Stimulated activated effector memory CD8-positive, alpha-beta T cell treated with anti-CD3 and anti-CD28 coated beads, Interleukin-12 subunit alpha, Interleukin-12 subunit beta, amount 100 ng/mL, for 72 hours (primary cell): ENCODE results near the gene SMIM35.

Experiments used
- ATAC-seq: fragments of 150-1000 bp; cut with Tn5 transposase; 2 replicates; pipeline ENCODE4 v1.10.0; 2021
- DNase-seq, 2 donors: peaks; one replicate each; pipeline ENCODE4 v3.0.0; 2021 to 2022; ENCODE audit warnings: low spot score in 2 of 2
- H3K27ac Mint-ChIP-seq: one replicate; pipeline ENCODE4 v1.8.0; 2022; ENCODE audit warnings: mild to moderate bottlenecking, mixed read lengths
- H3K36me3 Mint-ChIP-seq: one replicate; pipeline ENCODE4 v1.8.0; 2022; ENCODE audit warnings: mild to moderate bottlenecking, mixed read lengths
- H3K4me1 Mint-ChIP-seq: one replicate; pipeline ENCODE4 v1.8.0; 2022; ENCODE audit warnings: mixed read lengths
- H3K4me3 Mint-ChIP-seq: one replicate; pipeline ENCODE4 v1.8.0; 2022; ENCODE audit warnings: mild to moderate bottlenecking, mixed read lengths
- H3K9me3 Mint-ChIP-seq: one replicate; pipeline ENCODE4 v1.8.0; 2022; ENCODE audit warnings: mixed read lengths

The SMIM35 gene

DNA sequence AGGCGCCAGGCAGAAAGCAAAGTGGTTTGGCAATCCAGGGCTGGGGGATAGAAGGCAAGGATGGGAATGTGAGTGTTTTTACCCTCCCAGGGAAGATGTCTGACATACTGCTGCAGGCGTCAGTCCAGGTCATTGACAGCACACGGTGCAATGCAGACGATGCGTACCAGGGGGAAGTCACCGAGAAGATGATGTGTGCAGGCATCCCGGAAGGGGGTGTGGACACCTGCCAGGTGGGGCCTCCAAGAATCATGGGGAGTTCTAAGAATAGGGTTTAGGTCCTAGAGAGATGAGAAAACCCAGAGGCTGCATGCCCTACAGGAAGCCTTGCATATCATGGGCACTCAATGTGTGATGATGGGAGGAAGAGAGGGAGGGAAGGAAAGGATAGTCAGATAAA, 28.3 kb upstream of the SMIM35 start:
- Mint-ChIP-seq H3K4me1 (peaks cover 32% of the 10 kb centered on the region), H3K36me3 (no peaks in the 10 kb centered on the region), H3K27ac (no peak overlapping the region), H3K4me3 (no peak overlapping the region), H3K9me3 (no peaks in the 10 kb centered on the region)
- ATAC-seq (no peak), DNase-seq (no peak)

DNA sequence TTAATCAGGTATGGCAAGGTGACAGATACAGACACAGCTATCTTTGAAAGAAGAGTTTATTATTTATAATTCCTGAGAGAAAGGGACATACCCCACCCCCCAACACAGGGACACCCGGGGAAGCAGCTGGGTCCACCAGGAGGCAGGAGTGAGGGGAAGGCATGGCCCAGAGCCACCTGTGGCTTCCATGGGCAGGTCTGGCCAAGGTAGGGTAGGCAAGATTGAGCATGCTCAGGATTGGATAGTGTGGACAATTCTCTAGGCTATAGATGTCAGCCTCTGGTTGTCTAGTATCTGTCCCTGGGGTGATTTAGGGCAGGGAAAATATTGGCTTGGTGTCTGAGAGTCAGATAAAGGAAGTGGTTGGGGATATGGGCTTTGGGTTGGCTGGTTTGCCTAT, 27.5 kb upstream of the SMIM35 start:
- no peak for ATAC-seq
- Mint-ChIP-seq H3K4me1 (peaks cover 32% of the 10 kb centered on the region), H3K27ac (no peak overlapping the region), H3K36me3 (no peaks in the 10 kb centered on the region), H3K4me3 (no peak overlapping the region), H3K9me3 (no peaks in the 10 kb centered on the region)
- no peak for DNase-seq

GRCh38 chr11:118112711-118113430, 26.1 kb upstream of the SMIM35 start:
- no peak overlapping the region for H3K27ac Mint-ChIP-seq
- no peaks in the 10 kb centered on the region for H3K9me3 Mint-ChIP-seq
- ATAC-seq (no peak), DNase-seq (no peak)
- no peak overlapping the region for H3K4me3 Mint-ChIP-seq
- peaks cover 25% of the 10 kb centered on the region for H3K4me1 Mint-ChIP-seq
- H3K36me3 Mint-ChIP-seq = no peaks in the 10 kb centered on the region

DNA sequence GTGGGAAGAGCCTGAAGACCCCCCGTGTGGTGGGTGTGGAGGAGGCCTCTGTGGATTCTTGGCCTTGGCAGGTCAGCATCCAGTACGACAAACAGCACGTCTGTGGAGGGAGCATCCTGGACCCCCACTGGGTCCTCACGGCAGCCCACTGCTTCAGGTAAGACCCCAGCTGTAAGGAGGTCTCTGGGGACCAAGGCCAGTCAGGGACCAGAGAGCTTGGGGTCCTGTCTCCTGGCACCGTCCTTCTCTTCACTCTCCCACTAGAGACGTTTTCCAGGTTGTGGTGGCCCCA, 24.9 kb upstream of the SMIM35 start:
- Mint-ChIP-seq H3K4me3 (no peak overlapping the region), H3K36me3 (no peaks in the 10 kb centered on the region), H3K27ac (peak overlapping the region; percentile 61), H3K4me1 (peaks cover 13% of the 10 kb centered on the region), H3K9me3 (no peaks in the 10 kb centered on the region)
- no peak for DNase-seq
- no peak for ATAC-seq

- peak overlapping the region; percentile 61 for H3K27ac Mint-ChIP-seq
Measured at GRCh38 chr11:118111019-118111743, 24.4 kb upstream of the SMIM35 start.

GRCh38 chr11:118109231-118109630, 22.5 kb upstream of the SMIM35 start:
- Mint-ChIP-seq H3K4me3 (no peak overlapping the region), H3K9me3 (no peaks in the 10 kb centered on the region), H3K27ac (no peak overlapping the region), H3K36me3 (no peaks in the 10 kb centered on the region), H3K4me1 (peaks cover 3% of the 10 kb centered on the region)
- no peak for ATAC-seq
- DNase-seq = no peak

More at GRCh38 chr11:118111019-118111743, 24.4 kb upstream of the SMIM35 start:
- Mint-ChIP-seq H3K9me3 (no peaks in the 10 kb centered on the region), H3K36me3 (no peaks in the 10 kb centered on the region), H3K4me1 (peaks cover 13% of the 10 kb centered on the region), H3K4me3 (no peak overlapping the region)
- DNase-seq (no peak), ATAC-seq (no peak)

GRCh38 chr11:118108513-118108912, 21.8 kb upstream of the SMIM35 start:
- no peaks in the 10 kb centered on the region for H3K36me3 Mint-ChIP-seq
- no peaks in the 10 kb centered on the region for H3K4me1 Mint-ChIP-seq
- no peak overlapping the region for H3K27ac Mint-ChIP-seq
- ATAC-seq = no peak
- DNase-seq = no peak
- no peaks in the 10 kb centered on the region for H3K9me3 Mint-ChIP-seq
- no peak overlapping the region for H3K4me3 Mint-ChIP-seq

DNA sequence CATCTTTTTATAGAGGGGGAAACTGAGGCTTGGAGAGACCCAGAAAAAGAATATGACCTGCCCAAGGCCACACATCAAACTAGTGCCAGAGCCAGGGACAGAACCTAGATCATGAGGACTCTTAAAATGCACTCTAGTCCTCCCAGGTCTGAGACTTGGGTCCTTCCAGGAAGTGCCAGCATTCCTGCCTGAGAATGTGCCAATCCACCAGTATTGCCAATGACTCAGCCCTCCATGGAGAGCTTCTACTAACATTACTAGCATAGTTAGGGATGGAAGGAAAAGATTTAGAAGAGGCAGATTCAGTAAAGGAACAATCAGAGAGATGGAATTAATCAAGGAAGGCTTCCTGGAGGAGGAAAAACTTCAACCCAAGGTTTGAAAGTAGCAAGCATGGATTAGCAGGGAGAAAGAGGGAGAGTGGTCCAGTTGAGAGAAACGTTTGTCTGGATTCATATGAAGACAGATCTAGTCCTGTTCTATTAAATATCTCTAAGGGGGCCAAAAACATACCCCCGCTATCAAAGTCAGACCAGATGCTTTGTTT, 20.1 kb upstream of the SMIM35 start:
- no peaks in the 10 kb centered on the region for H3K9me3 Mint-ChIP-seq
- no peak for DNase-seq

DNA sequence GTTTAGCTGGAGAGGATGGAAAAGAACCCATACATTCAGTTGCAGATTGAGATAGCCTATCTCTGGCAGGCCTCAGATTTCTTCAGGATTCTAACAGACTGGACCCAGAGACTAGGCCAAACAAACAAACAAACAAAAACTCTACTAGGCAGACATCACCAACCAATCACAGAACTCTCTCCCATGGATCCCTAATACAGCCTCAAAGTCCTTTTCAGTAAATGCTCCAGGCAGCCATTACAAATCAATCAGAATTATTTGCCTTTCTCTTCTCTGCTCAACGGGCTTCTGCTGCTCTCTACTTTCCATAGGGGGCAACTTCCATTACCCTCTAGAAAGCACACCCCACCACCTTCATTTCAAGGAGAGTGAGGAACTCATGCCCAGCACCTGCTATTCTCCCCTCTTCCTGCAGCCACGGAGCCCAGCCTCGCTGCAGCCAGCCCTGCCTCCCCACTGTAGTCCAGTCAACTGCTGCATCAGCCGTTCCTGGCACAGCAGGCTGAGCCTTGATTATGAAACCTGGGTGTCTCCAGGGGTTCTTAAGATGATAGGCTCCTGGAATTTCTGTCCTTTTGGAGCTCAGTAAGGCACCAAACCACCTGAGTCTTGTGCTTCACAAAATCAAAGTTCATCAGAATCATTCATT, 19.0 kb upstream of the SMIM35 start:
- Mint-ChIP-seq H3K27ac (no peak overlapping the region), H3K36me3 (no peaks in the 10 kb centered on the region), H3K4me3 (no peak overlapping the region), H3K9me3 (no peaks in the 10 kb centered on the region), H3K4me1 (no peaks in the 10 kb centered on the region)
- DNase-seq (no peak), ATAC-seq (no peak)

More for the DNA sequence above, 20.1 kb upstream of the SMIM35 start:
- Mint-ChIP-seq H3K27ac (no peak overlapping the region), H3K36me3 (no peaks in the 10 kb centered on the region), H3K4me1 (no peaks in the 10 kb centered on the region), H3K4me3 (no peak overlapping the region)
- no peak for ATAC-seq

DNA sequence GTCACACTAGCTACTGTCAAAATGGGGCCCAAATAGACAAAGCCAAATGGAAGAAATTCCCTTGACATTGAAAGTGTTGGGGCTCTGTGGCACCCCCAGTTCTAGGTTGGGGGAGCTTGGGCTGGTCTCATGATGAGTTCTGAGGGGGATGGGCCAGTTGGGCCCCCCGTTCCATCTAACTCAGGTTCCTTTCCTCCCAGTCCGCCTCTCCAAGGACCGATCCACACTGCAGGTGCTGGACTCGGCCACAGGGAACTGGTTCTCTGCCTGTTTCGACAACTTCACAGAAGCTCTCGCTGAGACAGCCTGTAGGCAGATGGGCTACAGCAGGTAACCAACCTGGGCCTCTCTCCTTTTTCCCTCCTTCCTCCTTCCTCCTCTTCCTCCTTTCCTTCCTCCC, 17.7 kb upstream of the SMIM35 start:
- Mint-ChIP-seq H3K4me1 (no peaks in the 10 kb centered on the region), H3K27ac (no peak overlapping the region), H3K36me3 (no peaks in the 10 kb centered on the region), H3K9me3 (no peaks in the 10 kb centered on the region), H3K4me3 (no peak overlapping the region)
- no peak for DNase-seq
- ATAC-seq = no peak

DNA sequence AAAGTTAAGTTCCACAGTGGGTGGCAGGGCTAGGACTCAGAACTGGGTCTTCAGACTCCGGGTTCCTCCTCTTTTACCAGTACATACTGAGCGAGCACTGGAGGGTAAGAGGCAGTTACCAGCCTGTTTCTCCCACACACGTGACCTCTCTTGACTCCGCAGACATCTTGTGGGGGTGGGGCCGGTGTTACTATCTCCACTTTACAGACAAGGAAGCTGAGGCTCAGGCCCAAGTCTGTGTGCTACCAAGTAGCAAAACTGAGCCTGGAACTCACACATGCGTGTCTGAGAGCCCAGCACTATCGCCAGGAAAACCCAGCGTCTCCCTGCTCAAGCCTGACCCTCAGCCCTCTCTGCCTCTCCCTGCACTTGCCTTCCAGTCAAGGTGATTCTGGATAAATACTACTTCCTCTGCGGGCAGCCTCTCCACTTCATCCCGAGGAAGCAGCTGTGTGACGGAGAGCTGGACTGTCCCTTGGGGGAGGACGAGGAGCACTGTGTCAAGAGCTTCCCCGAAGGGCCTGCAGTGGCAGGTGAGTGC, 16.0 kb upstream of the SMIM35 start:
- Mint-ChIP-seq H3K27ac (no peak overlapping the region), H3K9me3 (no peaks in the 10 kb centered on the region), H3K36me3 (no peaks in the 10 kb centered on the region), H3K4me3 (no peak overlapping the region), H3K4me1 (peaks cover 7% of the 10 kb centered on the region)
- DNase-seq (no peak), ATAC-seq (no peak)

- no peaks in the 10 kb centered on the region for H3K36me3 Mint-ChIP-seq
- H3K27ac Mint-ChIP-seq = no peak overlapping the region
- H3K4me3 Mint-ChIP-seq = no peak overlapping the region
- no peaks in the 10 kb centered on the region for H3K9me3 Mint-ChIP-seq
- ATAC-seq = no peak
- DNase-seq = no peak
- peaks cover 7% of the 10 kb centered on the region for H3K4me1 Mint-ChIP-seq
Measured at GRCh38 chr11:118100691-118101232, 14.0 kb upstream of the SMIM35 start.

GRCh38 chr11:118099838-118100556, 13.2 kb upstream of the SMIM35 start:
- Mint-ChIP-seq H3K4me1 (peaks cover 7% of the 10 kb centered on the region), H3K9me3 (no peaks in the 10 kb centered on the region), H3K4me3 (no peak overlapping the region), H3K36me3 (no peaks in the 10 kb centered on the region), H3K27ac (no peak overlapping the region)
- DNase-seq (no peak), ATAC-seq (peak; percentile 17)

- no peak for DNase-seq
- H3K27ac Mint-ChIP-seq = no peak overlapping the region
- no peak overlapping the region for H3K4me3 Mint-ChIP-seq
- H3K4me1 Mint-ChIP-seq = peaks cover 7% of the 10 kb centered on the region
- no peaks in the 10 kb centered on the region for H3K9me3 Mint-ChIP-seq
- no peak for ATAC-seq
- no peaks in the 10 kb centered on the region for H3K36me3 Mint-ChIP-seq
Measured at GRCh38 chr11:118098996-118099837, 12.5 kb upstream of the SMIM35 start.
